Suprapubic skin (tissue), 4 donors: ENCODE data around the gene OR56A3.

ENCODE experiments used
- CTCF ChIP-seq, 2 donors: fragments of 200-600 bp in 1 of 2; fragments of 450-650 bp in 1 of 2; sonication (generic) in 1 of 2; IDR thresholded peaks; one replicate each; pipeline ENCODE4 v1.5.1; 2016 to 2019; ENCODE audit warnings: antibody characterized with exemption in 2 of 2, mild to moderate bottlenecking in 1 of 2, moderate library complexity in 1 of 2
- EP300 ChIP-seq: sonication (generic); formaldehyde crosslinking; IDR thresholded peaks from one replicate; pipeline ENCODE4 v1.6.1; 2017; ENCODE audit warnings: antibody characterized with exemption
- POLR2A ChIP-seq, 2 donors: fragments of 450-650 bp; IDR thresholded peaks; one replicate each; pipeline ENCODE4 v1.6.1; 2017; ENCODE audit warnings: antibody characterized with exemption in 2 of 2, mild to moderate bottlenecking in 2 of 2, moderate library complexity in 2 of 2
- POLR2AphosphoS5 ChIP-seq, 3 donors: sonication (generic); formaldehyde crosslinking; IDR thresholded peaks; one replicate each; pipeline ENCODE4 v1.6.1; 2017; ENCODE audit warnings: antibody characterized with exemption in 3 of 3

GRCh38 chr11:5968394-5968793 lies 26.3 kb downstream of the OR56A3 start, which contains the start of gene OR56A5:
- TF ChIP-seq CTCF (IDR thresholded peaks at IDR 0.05) (no peak), POLR2A (IDR thresholded peaks at IDR 0.05) (no peak), POLR2AphosphoS5 (IDR thresholded peaks at IDR 0.05) (no peak), EP300 (no peak)
